ENCODE data around the gene GRAMD4.

Gene GRAMD4

GRCh38 chr22:46676479-46676878, 56.3 kb downstream of the GRAMD4 start:
- H3K27me3 Mint-ChIP-seq, result no peaks in the 10 kb centered on the region
- DNase-seq (no peak), ATAC-seq (no peak)
- peaks cover 45% of the 10 kb centered on the region for H3K4me1 Mint-ChIP-seq
- no peaks in the 10 kb centered on the region for H3K9me3 Mint-ChIP-seq
- H3K27ac Mint-ChIP-seq, result peak overlapping the region; percentile 96
- peak overlapping the region; percentile 87 for H3K4me3 Mint-ChIP-seq
- H3K36me3 Mint-ChIP-seq (ENCODE audit: low read depth), result peaks cover 6% of the 10 kb centered on the region

DNA sequence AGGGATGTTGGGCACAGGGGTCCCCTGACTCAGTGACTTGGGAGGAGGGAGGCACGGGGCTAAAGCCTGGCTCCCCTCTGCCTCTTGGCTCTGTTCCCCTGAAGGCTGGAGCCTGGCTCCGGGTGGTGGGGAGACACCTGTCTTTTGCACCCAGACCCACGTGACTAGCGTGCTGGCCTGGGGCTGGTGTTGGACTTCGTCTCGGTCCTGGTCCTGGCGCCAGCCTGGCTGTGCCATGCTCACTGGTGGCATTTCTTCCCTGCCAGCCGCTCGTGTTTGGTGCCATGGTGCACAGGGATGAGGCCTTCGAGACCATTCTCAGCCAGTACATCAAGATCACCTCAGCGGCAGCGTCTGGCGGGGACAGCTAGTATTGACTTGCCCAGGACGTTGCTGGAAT, 56.7 kb downstream of the GRAMD4 start:
- H3K27ac Mint-ChIP-seq, result peak overlapping the region; percentile 59
- ATAC-seq (no peak), DNase-seq (no peak)
- H3K9me3 Mint-ChIP-seq, result no peaks in the 10 kb centered on the region
- peak overlapping the region; percentile 34 for H3K4me3 Mint-ChIP-seq
- H3K4me1 Mint-ChIP-seq, result peaks cover 45% of the 10 kb centered on the region
- no peaks in the 10 kb centered on the region for H3K27me3 Mint-ChIP-seq
- H3K36me3 Mint-ChIP-seq (ENCODE audit: low read depth), result peaks cover 6% of the 10 kb centered on the region

DNA sequence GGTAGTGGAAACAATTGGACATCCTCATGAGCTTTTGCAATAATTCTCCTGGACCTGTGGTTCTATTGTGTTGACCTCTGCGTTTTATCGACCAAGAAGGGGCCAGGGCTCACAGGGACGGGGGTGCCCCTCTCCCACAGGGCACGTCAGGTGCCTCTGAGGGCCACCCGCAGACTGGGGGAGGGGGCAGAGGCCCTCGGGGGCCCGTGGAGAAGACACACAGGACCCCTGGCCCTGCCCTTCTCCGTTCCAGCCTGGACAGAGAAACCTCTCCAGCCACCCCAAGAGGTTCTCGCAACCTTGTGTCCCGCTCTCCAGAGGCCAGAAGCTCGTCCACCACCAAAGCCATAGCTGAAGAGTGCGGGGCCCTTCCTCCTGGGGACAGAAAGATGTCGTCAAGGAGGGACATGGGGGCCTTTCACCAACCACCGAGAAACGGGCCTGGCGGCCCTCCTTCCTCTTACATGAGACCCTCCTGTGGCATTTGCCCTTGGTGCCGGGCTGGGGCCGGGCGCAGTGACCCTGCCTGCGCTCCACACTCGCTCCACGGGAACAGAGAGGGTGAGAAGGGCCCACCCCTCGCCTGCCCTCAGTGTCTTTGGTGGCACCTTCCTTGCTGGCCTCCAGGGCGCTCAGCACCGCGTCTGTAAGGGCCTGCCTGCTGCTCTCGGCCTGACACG, 57.3 kb downstream of the GRAMD4 start:
- H3K4me1 Mint-ChIP-seq, result peaks cover 44% of the 10 kb centered on the region
- peak overlapping the region; percentile 38 for H3K4me3 Mint-ChIP-seq
- peaks cover 6% of the 10 kb centered on the region for H3K36me3 Mint-ChIP-seq (ENCODE audit: low read depth)
- no peaks in the 10 kb centered on the region for H3K27me3 Mint-ChIP-seq
- H3K9me3 Mint-ChIP-seq, result no peaks in the 10 kb centered on the region
- no peak for DNase-seq
- H3K27ac Mint-ChIP-seq, result peak overlapping the region; percentile 59
- no peak for ATAC-seq

GRCh38 chr22:46678003-46678657, 57.9 kb downstream of the GRAMD4 start:
- peak overlapping the region; percentile 35 for H3K27ac Mint-ChIP-seq
- ATAC-seq, result no peak
- H3K27me3 Mint-ChIP-seq, result no peaks in the 10 kb centered on the region
- peaks cover 6% of the 10 kb centered on the region for H3K36me3 Mint-ChIP-seq (ENCODE audit: low read depth)
- peaks cover 37% of the 10 kb centered on the region for H3K4me1 Mint-ChIP-seq
- H3K9me3 Mint-ChIP-seq, result no peaks in the 10 kb centered on the region
- no peak for DNase-seq
- H3K4me3 Mint-ChIP-seq, result peak overlapping the region; percentile 38

DNA sequence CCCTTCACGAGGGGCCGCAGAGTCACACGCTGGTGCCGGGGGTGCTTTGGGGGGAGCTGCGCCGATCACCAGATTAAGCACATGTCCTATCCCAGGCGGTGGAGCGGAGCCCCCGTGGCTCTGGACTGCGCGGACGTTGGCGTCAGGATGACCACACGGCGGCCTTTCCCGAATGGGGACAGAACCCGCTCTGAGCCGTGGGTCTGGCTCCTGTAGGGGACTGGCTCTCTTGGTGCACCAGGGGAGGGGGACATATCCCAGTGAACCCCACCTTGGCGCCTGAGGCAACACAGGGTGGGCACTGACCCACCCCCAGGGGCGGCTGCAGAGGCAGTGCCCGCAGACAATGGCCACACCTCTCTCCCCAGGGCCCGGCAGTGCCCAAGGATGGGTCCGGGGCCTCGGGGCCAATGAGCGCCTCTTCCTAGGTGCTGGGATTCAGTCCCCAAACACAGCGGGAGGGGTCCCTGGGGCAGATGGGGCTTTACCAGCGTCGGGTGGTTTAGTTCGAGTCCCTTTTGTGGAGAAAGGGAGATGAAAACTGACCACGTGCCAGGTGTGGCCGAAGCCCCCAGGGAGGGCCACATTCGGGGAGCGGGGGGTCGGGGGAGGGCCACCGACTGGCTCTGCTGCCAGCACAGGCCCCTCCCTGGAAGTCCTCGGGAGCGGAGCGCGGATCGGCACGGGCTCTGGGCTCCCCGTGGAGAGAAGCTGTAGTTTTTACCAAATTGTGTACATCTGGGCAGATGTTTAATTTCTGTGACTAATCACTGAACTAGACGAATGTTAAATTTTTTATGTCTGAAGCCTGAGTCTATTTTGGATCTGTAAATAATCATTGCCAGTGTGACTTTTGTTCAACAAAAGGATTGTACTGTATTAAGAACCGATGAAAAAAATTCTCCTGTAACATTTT, 58.9 kb downstream of the GRAMD4 start:
- Mint-ChIP-seq H3K9me3 (no peaks in the 10 kb centered on the region), H3K27ac (peak overlapping the region; percentile 54), H3K27me3 (no peaks in the 10 kb centered on the region), H3K4me3 (peak overlapping the region; percentile 8), H3K4me1 (peaks cover 30% of the 10 kb centered on the region), H3K36me3 (ENCODE audit: low read depth) (peaks cover 5% of the 10 kb centered on the region)
- DNase-seq (no peak), ATAC-seq (no peak)

GRCh38 chr22:46679706-46680269, 59.6 kb downstream of the GRAMD4 start:
- DNase-seq (no peak), ATAC-seq (no peak)
- Mint-ChIP-seq H3K4me3 (no peak overlapping the region), H3K9me3 (no peaks in the 10 kb centered on the region), H3K4me1 (peaks cover 30% of the 10 kb centered on the region), H3K27ac (no peak overlapping the region), H3K27me3 (no peaks in the 10 kb centered on the region), H3K36me3 (ENCODE audit: low read depth) (peaks cover 5% of the 10 kb centered on the region)

DNA sequence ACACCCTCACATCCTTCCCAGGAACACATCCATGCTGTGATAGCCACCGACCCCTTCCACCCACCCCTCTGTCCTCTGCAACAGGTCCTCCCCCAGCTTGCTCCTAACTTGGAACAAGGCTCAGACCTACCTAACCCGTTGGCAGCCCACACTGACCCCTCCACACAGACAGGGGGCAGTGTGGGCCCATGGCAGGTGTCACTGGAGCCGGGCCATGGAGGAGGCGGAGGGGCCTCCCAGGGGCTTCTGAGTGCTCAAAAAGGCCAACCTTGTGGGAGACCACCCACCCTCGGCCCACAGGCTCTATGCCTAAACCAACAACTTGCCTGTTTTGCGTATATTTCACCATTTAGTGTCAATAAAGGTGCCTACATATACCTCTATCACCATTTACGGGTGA, 60.8 kb downstream of the GRAMD4 start:
- ATAC-seq (peak; percentile 31), DNase-seq (no peak)
- Mint-ChIP-seq H3K36me3 (ENCODE audit: low read depth) (peaks cover 9% of the 10 kb centered on the region), H3K9me3 (no peaks in the 10 kb centered on the region), H3K4me1 (peaks cover 28% of the 10 kb centered on the region), H3K4me3 (no peak overlapping the region), H3K27ac (no peak overlapping the region), H3K27me3 (no peaks in the 10 kb centered on the region)

DNA sequence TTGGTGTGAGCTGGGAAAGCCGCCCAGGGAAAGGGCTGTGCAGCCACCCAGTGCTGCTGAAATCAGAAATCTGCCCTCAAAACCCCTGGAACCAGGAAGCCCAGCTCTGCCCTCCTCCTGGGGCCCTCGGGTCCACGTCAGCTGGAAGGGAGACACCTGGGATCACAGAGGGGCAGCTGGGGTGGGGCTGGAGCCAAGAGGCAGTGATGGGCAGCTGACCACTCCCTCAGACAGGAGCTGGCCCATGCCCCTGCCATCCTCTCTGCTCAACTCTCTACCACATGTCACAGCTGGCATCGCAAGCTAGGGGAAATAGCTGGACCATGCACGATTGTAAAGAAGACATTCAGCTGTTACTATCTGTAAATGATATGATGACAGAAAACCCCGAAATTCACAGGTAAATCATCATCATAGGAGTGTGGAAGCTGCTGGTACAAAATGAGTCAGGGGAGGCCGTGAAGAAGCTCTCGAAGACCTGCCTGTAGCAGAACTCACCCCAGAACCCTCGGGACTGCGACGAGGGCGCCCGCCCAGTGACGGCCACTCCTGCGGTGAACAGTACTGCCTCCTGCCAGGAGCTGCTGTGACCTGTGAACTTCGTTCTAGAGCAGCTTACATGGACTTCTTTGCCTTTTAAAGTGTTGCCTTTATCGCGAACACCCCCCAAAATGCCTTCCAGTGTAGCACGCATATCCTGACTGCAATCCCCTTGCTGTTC, 62.0 kb downstream of the GRAMD4 start:
- Mint-ChIP-seq H3K4me3 (no peak overlapping the region), H3K9me3 (no peaks in the 10 kb centered on the region), H3K36me3 (ENCODE audit: low read depth) (peaks cover 7% of the 10 kb centered on the region), H3K27ac (no peak overlapping the region), H3K4me1 (peaks cover 23% of the 10 kb centered on the region), H3K27me3 (no peaks in the 10 kb centered on the region)
- ATAC-seq, result no peak
- DNase-seq, result no peak

DNA sequence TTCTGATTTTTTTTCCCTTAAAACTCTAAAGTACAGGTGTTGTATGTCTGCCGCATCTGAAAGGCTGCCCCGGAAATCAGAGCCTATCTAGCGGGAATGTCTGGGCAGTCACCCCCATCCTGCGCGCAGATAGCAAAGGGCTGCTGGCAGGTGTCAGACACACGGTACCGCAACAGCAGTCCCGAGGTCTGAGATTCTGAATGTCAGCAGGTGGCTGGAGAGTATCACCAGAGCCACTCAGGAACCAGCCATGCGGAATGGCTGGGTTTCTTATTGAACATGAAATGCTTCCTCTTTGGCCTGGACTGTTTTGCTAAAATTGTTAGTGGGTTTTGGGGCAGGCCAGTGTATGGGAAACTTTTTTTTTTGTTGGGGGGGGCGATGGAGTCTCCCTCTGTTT, 64.5 kb downstream of the GRAMD4 start:
- Mint-ChIP-seq H3K27ac (peak overlapping the region; percentile 39), H3K4me1 (peaks cover 19% of the 10 kb centered on the region), H3K36me3 (ENCODE audit: low read depth) (peaks cover 14% of the 10 kb centered on the region), H3K27me3 (no peaks in the 10 kb centered on the region), H3K9me3 (no peaks in the 10 kb centered on the region), H3K4me3 (no peak overlapping the region)
- DNase-seq (no peak), ATAC-seq (no peak)

GRCh38 chr22:46686221-46687047, 66.2 kb downstream of the GRAMD4 start:
- H3K9me3 Mint-ChIP-seq, result no peaks in the 10 kb centered on the region
- no peak overlapping the region for H3K4me3 Mint-ChIP-seq
- H3K36me3 Mint-ChIP-seq (ENCODE audit: low read depth), result peaks cover 21% of the 10 kb centered on the region
- no peak overlapping the region for H3K27ac Mint-ChIP-seq
- no peaks in the 10 kb centered on the region for H3K27me3 Mint-ChIP-seq
- peaks cover 19% of the 10 kb centered on the region for H3K4me1 Mint-ChIP-seq
- DNase-seq, result no peak
- no peak for ATAC-seq

DNA sequence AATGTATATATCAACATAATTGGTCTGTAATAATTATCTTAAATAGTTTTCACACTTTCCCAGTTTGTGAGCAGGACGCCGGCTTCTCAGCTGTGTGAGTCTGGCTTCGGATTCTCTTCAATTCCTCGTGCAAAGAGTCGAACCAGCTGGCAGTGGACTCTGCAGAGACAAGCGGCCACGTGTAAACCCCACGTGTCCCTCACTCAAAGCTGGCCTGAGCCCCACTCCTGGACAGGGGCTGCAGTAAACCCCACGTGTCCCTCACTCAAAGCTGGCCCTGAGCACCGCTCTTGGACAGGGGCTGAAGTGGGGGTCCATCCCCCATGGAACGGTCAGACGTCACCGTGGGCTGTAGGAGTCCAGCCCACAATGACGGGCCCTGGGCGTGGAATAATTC, 66.9 kb downstream of the GRAMD4 start:
- H3K27ac Mint-ChIP-seq, result no peak overlapping the region
- no peak overlapping the region for H3K4me3 Mint-ChIP-seq
- no peak for ATAC-seq
- peaks cover 19% of the 10 kb centered on the region for H3K4me1 Mint-ChIP-seq
- H3K9me3 Mint-ChIP-seq, result no peaks in the 10 kb centered on the region
- no peak for DNase-seq
- peaks cover 25% of the 10 kb centered on the region for H3K36me3 Mint-ChIP-seq (ENCODE audit: low read depth)
- no peaks in the 10 kb centered on the region for H3K27me3 Mint-ChIP-seq

DNA sequence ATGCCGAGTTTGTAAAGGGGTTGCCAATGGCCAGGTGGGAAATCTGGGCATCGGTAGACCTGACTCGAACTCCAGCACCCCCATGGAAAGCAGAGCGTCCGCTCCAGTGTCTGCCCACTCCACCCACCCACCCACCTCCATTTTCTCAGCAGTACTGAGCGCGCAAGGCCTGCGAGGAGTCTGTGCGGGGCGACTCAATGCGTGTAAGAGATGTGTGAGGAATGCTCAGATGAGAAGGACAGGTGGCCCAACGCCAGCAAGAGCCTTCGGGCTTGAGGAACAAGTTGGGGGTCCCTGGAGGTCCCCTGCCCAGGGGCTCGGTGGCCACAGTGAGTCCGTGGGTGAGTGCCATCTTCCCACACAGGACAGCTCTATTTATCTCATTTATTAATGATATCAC, 67.3 kb downstream of the GRAMD4 start:
- Mint-ChIP-seq H3K9me3 (no peaks in the 10 kb centered on the region), H3K36me3 (ENCODE audit: low read depth) (peaks cover 25% of the 10 kb centered on the region), H3K27ac (no peak overlapping the region), H3K4me1 (peaks cover 19% of the 10 kb centered on the region), H3K4me3 (no peak overlapping the region), H3K27me3 (no peaks in the 10 kb centered on the region)
- ATAC-seq, result no peak
- no peak for DNase-seq

GRCh38 chr22:46688949-46689348, 68.8 kb downstream of the GRAMD4 start:
- Mint-ChIP-seq H3K4me1 (peaks cover 18% of the 10 kb centered on the region), H3K9me3 (no peaks in the 10 kb centered on the region), H3K36me3 (ENCODE audit: low read depth) (peaks cover 27% of the 10 kb centered on the region), H3K27ac (no peak overlapping the region), H3K27me3 (no peaks in the 10 kb centered on the region), H3K4me3 (no peak overlapping the region)
- DNase-seq (no peak), ATAC-seq (no peak)

Data from activated naive CD8-positive, alpha-beta T cell treated with anti-CD3 and anti-CD28 coated beads, Interleukin-2, amount 50 U/mL, for 24 hours (primary cell).